Measurements from ENCODE around the gene DDB1. TPM values are rescaled to one million over a fixed set of nuclear protein-coding genes. Genes with fewer than 3 reads are reported as not detected.

Gene DDB1
- total and polyA plus RNA-seq, 9 of the 15 experiments (the other 6 are each of a cell fraction or from before 2014, with no cell fraction given) = 172 to 361 (median 266) TPM

GRCh38 chr11:61340979-61341378 is 8.1 kb upstream of the DDB1 start:
- WGBS (ENCODE audit: insufficient coverage, low coverage, missing lambda C conversion rate) = 100% methylated on average over 2 of the region's 2 CpGs
- Histone ChIP-seq H3K36me3 (ENCODE audit: control insufficient read depth, insufficient read depth, low read length) (peaks cover 28% of the 10 kb centered on the region; the same call in 2 of the 3 replicates), H3K9me1 (ENCODE audit: control insufficient read depth, insufficient read depth, low read length) (no peaks in the 10 kb centered on the region), H3K27me3 (ENCODE audit: control insufficient read depth in 2 of 2, insufficient read depth in 2 of 2, low read length in 2 of 2) (no peaks in the 10 kb centered on the region), H3K9ac (ENCODE audit: insufficient read depth in 1 of 2, low read depth in 2 of 2, low read length in 2 of 2) (no peak overlapping the region), H3K4me2 (ENCODE audit: insufficient read depth, low read length) (no peak overlapping the region), H3K4me1 (replicated peaks in 1 of 2; ENCODE audit: control insufficient read depth in 2 of 2, insufficient read depth in 2 of 2, low read length in 2 of 2) (peaks cover 43 to 72% of the 10 kb centered on the region in 2 experiments; a peak in 4 of 5 replicates), H4K20me1 (replicated peaks; ENCODE audit: control insufficient read depth, insufficient read depth, low read length) (no peaks in the 10 kb centered on the region), H3K27ac (ENCODE audit: extremely low read depth, low read depth, low read length) (no peak overlapping the region), H2AFZ (ENCODE audit: low read depth, low read length) (no peak overlapping the region), H3K9me3 (replicated peaks; ENCODE audit: control insufficient read depth, insufficient read depth, low read depth, low read length) (no peaks in the 10 kb centered on the region), H3K79me2 (ENCODE audit: control insufficient read depth, insufficient read depth, low read length) (peaks cover 2% of the 10 kb centered on the region; the same call in 1 of the 3 replicates), H3K4me3 (no peak overlapping the region)
- in situ Hi-C loops (cut with MboI) (no loop called here), intact Hi-C loops (cut with micrococcal nuclease) (no loop called here)
- BruUV-seq (replicated peaks) = no TSS peak
- ChIA-PET CTCF (ENCODE audit: low intra/inter-chr PET ratio) (interaction anchor here (0.7 kb wide), 1 partner anchor 510 kb away, joined by 4 read pairs; no protein-coding TSS in a partner anchor), POLR2A (interaction anchor here (1.6 to 3.1 kb wide), 3 partner anchors 10 to 20 kb away, joined by 7 to 29 read pairs (median 8); partner anchors contain the start of genes CYB561A3 and TMEM138)
- TF ChIP-seq RUNX1 (IDR thresholded peaks at IDR 0.05; ENCODE audit: low read depth) = no peak
- no peak for TF ChIP-seq ZNF197 (CRISPR knock-in tag; IDR thresholded peaks at IDR 0.05; ENCODE audit: low read depth)
- no peak for TF ChIP-seq POLR2B (IDR thresholded peaks at IDR 0.05; ENCODE audit: low read depth, partially characterized antibody)
- TF ChIP-seq DDX20 (tag; IDR thresholded peaks at IDR 0.05; ENCODE audit: low read depth) = no peak
- TF ChIP-seq PYGO2 (tag; IDR thresholded peaks at IDR 0.05) = no peak
- TF ChIP-seq ZFP36 (IDR thresholded peaks at IDR 0.05; ENCODE audit: low read depth, low read length, partially characterized antibody) = peak; percentile 52
- no peak for TF ChIP-seq KLF13 (tag; IDR thresholded peaks at IDR 0.05; ENCODE audit: borderline replicate concordance, low read depth)
- no peak for TF ChIP-seq MYNN (IDR thresholded peaks at IDR 0.05)
- no peak for TF ChIP-seq MYNN (CRISPR knock-in tag; IDR thresholded peaks at IDR 0.05)
- no peak for TF ChIP-seq ZNF124 (CRISPR knock-in tag; IDR thresholded peaks at IDR 0.05)
- TF ChIP-seq TRIM28 (IDR thresholded peaks at IDR 0.05) = no peak
- TF ChIP-seq BCOR (IDR thresholded peaks at IDR 0.05) = peak; percentile 69
- 0 out of 4 replicates have a peak, but pooled peaks have one; percentile 27 to 44 for TF ChIP-seq KDM1A (IDR thresholded peaks at IDR 0.05)
- TF ChIP-seq CTCFL (IDR thresholded peaks at IDR 0.05; ENCODE audit: borderline replicate concordance, insufficient read depth, low read depth, low read length, poor library complexity, severe bottlenecking) = no peak
- no peak for TF ChIP-seq ARHGAP35 (IDR thresholded peaks at IDR 0.05; ENCODE audit: partially characterized antibody)
- no peak for TF ChIP-seq CEBPB (tag; IDR thresholded peaks at IDR 0.05)
- TF ChIP-seq ARID3A (IDR thresholded peaks at IDR 0.05; ENCODE audit: borderline replicate concordance, low read depth, low read length) = no peak
- TF ChIP-seq ZKSCAN1 (IDR thresholded peaks at IDR 0.05; ENCODE audit: low read depth, low read length) = no peak
- ATAC-seq = no peak
- DNase-seq (ENCODE audit: extremely low read depth in 1 of 4, low spot score in 3 of 4) = no peak
- FAIRE-seq = no peak
